Smooth muscle cell (in vitro differentiated cells): ENCODE data around the gene CLEC9A. TPM values are rescaled to one million over a fixed set of nuclear protein-coding genes. Genes with fewer than 3 reads are reported as not detected.

Source experiments
- DNase-seq: peaks from one replicate; lab custom pipeline; 2025; ENCODE audit not compliant: unreplicated experiment; lab: John Stamatoyannopoulos, UW
- H2AFZ ChIP-seq: fragments of 200-600 bp; sonication (generic); 2 replicates; pipeline ENCODE4 v1.6.0; 2016; ENCODE audit warnings: antibody characterized with exemption, low read depth, mild to moderate bottlenecking
- H3F3A ChIP-seq: fragments of 200-600 bp; sonication (generic); 2 replicates; pipeline ENCODE4 v1.6.0; 2017; ENCODE audit warnings: antibody characterized with exemption, low read depth
- H3K27ac ChIP-seq: fragments of 200-600 bp; sonication (generic); 2 replicates; pipeline ENCODE4 v1.5.1; 2016; ENCODE audit warnings: low read depth, mild to moderate bottlenecking
- H3K27me3 ChIP-seq: fragments of 200-600 bp; sonication (generic); 2 replicates; pipeline ENCODE4 v1.6.1; 2016; ENCODE audit warnings: low read depth, mild to moderate bottlenecking
- H3K36me3 ChIP-seq: fragments of 200-600 bp; sonication (generic); 2 replicates; pipeline ENCODE4 v1.5.1; 2016; ENCODE audit warnings: low read depth
- H3K4me1 ChIP-seq: fragments of 200-600 bp; sonication (generic); 2 replicates; pipeline ENCODE4 v1.5.1; 2016; ENCODE audit warnings: low read depth
- H3K4me2 ChIP-seq: fragments of 200-600 bp; sonication (generic); 2 replicates; pipeline ENCODE4 v1.6.0; 2016; ENCODE audit warnings: mild to moderate bottlenecking
- H3K4me3 ChIP-seq: fragments of 200-600 bp; sonication (generic); 2 replicates; pipeline ENCODE4 v1.5.1; 2016; ENCODE audit warnings: mild to moderate bottlenecking
- H3K79me2 ChIP-seq: fragments of 200-600 bp; sonication (generic); 2 replicates; pipeline ENCODE4 v1.6.0; 2016; ENCODE audit warnings: low read depth, mild to moderate bottlenecking
- H3K9ac ChIP-seq: fragments of 200-600 bp; sonication (generic); 2 replicates; pipeline ENCODE4 v1.6.0; 2016; ENCODE audit warnings: low read depth
- H3K9me3 ChIP-seq: fragments of 200-600 bp; sonication (generic); replicated peaks from 2 replicates; pipeline ENCODE4 v1.5.1; 2016; ENCODE audit warnings: low read depth
- H4K20me1 ChIP-seq: fragments of 200-600 bp; sonication (generic); 2 replicates; pipeline ENCODE4 v1.6.0; 2016; ENCODE audit warnings: low read depth
- WGBS: methylation state at CpG from one replicate; pipeline ENCODE4 v1.1.7; 2016; ENCODE audit warnings: low lambda C conversion rate; 5-methylcytosine and 5-hydroxymethylcytosine counted together
- polyA plus RNA-seq: library from polyadenylated mRNA; unstranded; fragments of >200 nt; fragmentation: Nextera tagmentation; extraction: Ambion mirVana; gene quantifications from 2 replicates; pipeline ENCODE4 v1.2.1, GENCODE V29; 2016
- total RNA-seq: library from RNA; depleted of rRNA; stranded (reverse); fragments of >200 nt; gene quantifications from 2 replicates; pipeline ENCODE4 v1.2.3, GENCODE V29; 2014
- TF ChIP-seq, protein P1 (sequence below): fragments of 200-600 bp; sonication (generic); IDR thresholded peaks from 2 replicates; pipeline ENCODE4 v1.5.1; 2017; ENCODE audit warnings: borderline replicate concordance, mild to moderate bottlenecking, antibody characterized with exemption; ENCODE audit not compliant: insufficient read depth, poor library complexity, severe bottlenecking

CLEC9A gene
- total and polyA plus RNA-seq, 2 experiments from 2014 or later: not detected

DNA sequence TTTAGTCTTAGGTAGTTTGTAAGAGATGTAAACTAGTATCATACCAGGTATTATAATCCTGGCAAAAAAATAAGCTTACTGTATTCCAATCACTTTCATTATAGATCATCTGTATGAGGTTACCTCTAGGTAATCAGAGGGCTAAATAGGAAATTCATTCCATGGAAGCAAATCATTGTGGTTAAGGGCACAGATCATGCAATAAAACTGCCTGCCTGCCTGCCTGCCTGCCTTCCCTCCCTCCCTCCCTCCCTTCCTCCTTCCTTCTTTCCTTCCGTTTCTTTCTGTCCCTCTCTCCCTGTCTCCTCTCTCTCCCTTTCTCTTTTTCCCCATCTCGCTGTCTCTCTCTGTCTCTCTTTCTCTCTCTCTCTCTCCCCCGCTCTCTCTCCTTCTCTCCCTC lies 3.2 kb upstream of the CLEC9A start:
- H3K27ac ChIP-seq: peak overlapping the region; percentile 78
- H3K4me2 ChIP-seq: peak overlapping the region; percentile 31
- no peaks in the 10 kb centered on the region for H3K36me3 ChIP-seq
- no peaks in the 10 kb centered on the region for H4K20me1 ChIP-seq
- peak overlapping the region; percentile 59 for H3K9ac ChIP-seq
- no peaks in the 10 kb centered on the region for H3K79me2 ChIP-seq
- H3K9me3 ChIP-seq: no peaks in the 10 kb centered on the region
- H3K4me1 ChIP-seq: no peaks in the 10 kb centered on the region
- 68% methylated on average over 3 of the region's 3 CpGs for WGBS
- TF ChIP-seq, protein P1, sequence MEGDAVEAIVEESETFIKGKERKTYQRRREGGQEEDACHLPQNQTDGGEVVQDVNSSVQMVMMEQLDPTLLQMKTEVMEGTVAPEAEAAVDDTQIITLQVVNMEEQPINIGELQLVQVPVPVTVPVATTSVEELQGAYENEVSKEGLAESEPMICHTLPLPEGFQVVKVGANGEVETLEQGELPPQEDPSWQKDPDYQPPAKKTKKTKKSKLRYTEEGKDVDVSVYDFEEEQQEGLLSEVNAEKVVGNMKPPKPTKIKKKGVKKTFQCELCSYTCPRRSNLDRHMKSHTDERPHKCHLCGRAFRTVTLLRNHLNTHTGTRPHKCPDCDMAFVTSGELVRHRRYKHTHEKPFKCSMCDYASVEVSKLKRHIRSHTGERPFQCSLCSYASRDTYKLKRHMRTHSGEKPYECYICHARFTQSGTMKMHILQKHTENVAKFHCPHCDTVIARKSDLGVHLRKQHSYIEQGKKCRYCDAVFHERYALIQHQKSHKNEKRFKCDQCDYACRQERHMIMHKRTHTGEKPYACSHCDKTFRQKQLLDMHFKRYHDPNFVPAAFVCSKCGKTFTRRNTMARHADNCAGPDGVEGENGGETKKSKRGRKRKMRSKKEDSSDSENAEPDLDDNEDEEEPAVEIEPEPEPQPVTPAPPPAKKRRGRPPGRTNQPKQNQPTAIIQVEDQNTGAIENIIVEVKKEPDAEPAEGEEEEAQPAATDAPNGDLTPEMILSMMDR: no peak
- H3K4me3 ChIP-seq: no peak overlapping the region
- H3F3A ChIP-seq: no peaks in the 10 kb centered on the region
- no peaks in the 10 kb centered on the region for H3K27me3 ChIP-seq
- no peak for DNase-seq
- peak overlapping the region; percentile 81 for H2AFZ ChIP-seq

DNA sequence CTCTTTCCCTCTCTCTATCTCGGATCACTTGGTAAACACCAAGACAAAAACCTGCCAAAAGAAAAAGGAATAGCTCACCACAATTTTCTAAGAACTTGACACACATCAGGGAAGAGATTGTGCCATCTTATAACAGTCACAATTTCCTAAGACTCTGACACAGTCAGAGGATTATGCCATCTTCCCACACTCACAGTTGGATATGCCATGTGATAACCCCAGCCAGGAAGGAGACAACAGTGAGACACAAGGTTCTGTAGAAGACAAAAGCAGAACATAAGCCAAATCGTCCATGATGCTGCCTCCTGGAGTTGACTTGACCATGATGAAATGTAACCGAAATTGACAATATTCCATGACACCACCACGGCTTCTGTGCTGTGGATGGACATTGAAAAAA lies 2.8 kb upstream of the CLEC9A start:
- Histone ChIP-seq H3K4me1 (no peaks in the 10 kb centered on the region), H3K4me3 (no peak overlapping the region), H3F3A (no peaks in the 10 kb centered on the region), H2AFZ (peak overlapping the region; percentile 81), H3K79me2 (no peaks in the 10 kb centered on the region), H3K36me3 (no peaks in the 10 kb centered on the region), H3K27me3 (no peaks in the 10 kb centered on the region), H3K9ac (peak overlapping the region; percentile 59), H4K20me1 (no peaks in the 10 kb centered on the region), H3K4me2 (peak overlapping the region; percentile 31), H3K27ac (peak overlapping the region; percentile 78), H3K9me3 (no peaks in the 10 kb centered on the region)
- DNase-seq: no peak
- 70% methylated on average over 4 of the region's 4 CpGs for WGBS
- TF ChIP-seq, protein P1: no peak

DNA sequence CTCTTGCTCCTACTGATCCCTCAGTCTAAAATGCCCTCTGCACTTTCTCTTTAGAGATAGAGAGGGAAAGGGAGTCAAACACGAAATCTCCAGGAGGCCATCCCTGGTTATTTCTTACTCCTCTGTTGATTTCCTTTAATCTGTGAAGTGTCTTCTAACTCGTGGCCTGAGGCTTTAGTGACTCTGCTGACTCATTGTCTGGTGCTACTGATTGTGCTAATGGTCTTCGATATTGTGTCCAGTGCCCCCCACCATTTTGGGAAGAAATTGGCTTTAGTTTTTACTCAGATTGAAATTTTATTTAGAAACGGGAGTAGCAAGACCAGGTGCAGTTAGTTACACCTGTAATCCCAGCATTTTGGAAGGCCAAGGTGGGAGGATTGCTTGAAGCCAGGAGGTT lies 839 bp downstream of the CLEC9A start:
- Histone ChIP-seq H3F3A (no peaks in the 10 kb centered on the region), H3K79me2 (no peaks in the 10 kb centered on the region), H3K4me2 (no peak overlapping the region), H3K4me1 (no peaks in the 10 kb centered on the region), H3K9me3 (no peaks in the 10 kb centered on the region), H3K4me3 (no peak overlapping the region), H3K36me3 (no peaks in the 10 kb centered on the region), H3K27ac (peak overlapping the region; percentile 60), H2AFZ (no peak overlapping the region), H3K9ac (peak overlapping the region; percentile 17), H4K20me1 (no peaks in the 10 kb centered on the region), H3K27me3 (no peaks in the 10 kb centered on the region)
- DNase-seq: no peak
- TF ChIP-seq, protein P1: no peak
- WGBS: 44% methylated on average over 4 of the region's 4 CpGs

DNA sequence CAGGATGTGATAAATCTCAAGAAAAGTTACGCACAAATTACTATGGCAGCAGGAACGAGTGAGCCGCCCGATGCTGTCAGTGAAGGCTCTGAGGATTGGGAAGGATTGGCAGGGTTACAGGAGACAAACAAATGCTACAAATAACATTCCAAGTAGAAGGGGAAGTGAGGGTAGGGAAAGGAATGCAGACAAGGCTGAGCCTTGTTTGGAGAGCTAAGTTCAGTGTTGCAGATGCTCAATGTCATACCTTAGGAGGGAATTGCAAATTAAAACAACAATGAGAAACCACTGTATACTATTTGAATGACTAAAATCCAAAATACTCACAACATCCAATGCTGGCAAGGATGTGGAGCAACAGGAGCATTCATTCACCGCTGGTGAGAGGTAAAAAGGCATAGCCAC lies 1.3 kb downstream of the CLEC9A start:
- Histone ChIP-seq H3K9me3 (no peaks in the 10 kb centered on the region), H3K36me3 (no peaks in the 10 kb centered on the region), H3K79me2 (no peaks in the 10 kb centered on the region), H3K27ac (peak overlapping the region; percentile 60), H3K27me3 (no peaks in the 10 kb centered on the region), H3K4me2 (no peak overlapping the region), H3F3A (no peaks in the 10 kb centered on the region), H3K4me3 (no peak overlapping the region), H4K20me1 (no peaks in the 10 kb centered on the region), H2AFZ (no peak overlapping the region), H3K4me1 (no peaks in the 10 kb centered on the region), H3K9ac (no peak overlapping the region)
- DNase-seq: no peak
- TF ChIP-seq, protein P1: no peak
- 63% methylated on average over 5 of the region's 5 CpGs for WGBS
